ENCODE data around the gene FOXC2.

The FOXC2 gene

GRCh38 chr16:86566601-86566965 lies at the start of gene FOXC2:
Gene FOXC2, plus strand, starts transcription at chr16:86566829. Its CDS starts 507 bp downstream, at chr16:86567336.
- no peak for DNase-seq

- no peak for DNase-seq
Observed at GRCh38 chr16:86517033-86517432, 49.6 kb upstream of the FOXC2 start.

GRCh38 chr16:86517652-86518258 lies 48.9 kb upstream of the FOXC2 start:
- DNase-seq = no peak

GRCh38 chr16:86519007-86519648 lies 47.5 kb upstream of the FOXC2 start:
- DNase-seq = no peak

- peak; percentile 39 for DNase-seq
Observed at GRCh38 chr16:86519649-86520316, 46.8 kb upstream of the FOXC2 start.

GRCh38 chr16:86520317-86521210 lies 46.1 kb upstream of the FOXC2 start:
- no peak for DNase-seq

GRCh38 chr16:86521236-86522197 lies 45.1 kb upstream of the FOXC2 start:
- no peak for DNase-seq

GRCh38 chr16:86522634-86523033 lies 44.0 kb upstream of the FOXC2 start:
- no peak for DNase-seq

GRCh38 chr16:86523166-86523740 lies 43.4 kb upstream of the FOXC2 start:
- no peak for DNase-seq

GRCh38 chr16:86524029-86524428 lies 42.6 kb upstream of the FOXC2 start:
- DNase-seq = no peak

- no peak for DNase-seq
Observed at GRCh38 chr16:86525696-86526095, 40.9 kb upstream of the FOXC2 start.

- no peak for DNase-seq
Observed at GRCh38 chr16:86527366-86527765, 39.3 kb upstream of the FOXC2 start.

- no peak for DNase-seq
Observed at GRCh38 chr16:86528061-86528929, 38.3 kb upstream of the FOXC2 start.

- DNase-seq = no peak
Observed at GRCh38 chr16:86529160-86529559, 37.5 kb upstream of the FOXC2 start.

- no peak for DNase-seq
Observed at GRCh38 chr16:86530251-86531190, 36.1 kb upstream of the FOXC2 start.

GRCh38 chr16:86531191-86531545 lies 35.5 kb upstream of the FOXC2 start:
- DNase-seq = no peak

GRCh38 chr16:86531641-86532525 lies 34.7 kb upstream of the FOXC2 start:
- no peak for DNase-seq

GRCh38 chr16:86532526-86532815 lies 34.2 kb upstream of the FOXC2 start:
- no peak for DNase-seq

GRCh38 chr16:86533076-86533475 lies 33.6 kb upstream of the FOXC2 start:
- no peak for DNase-seq
